Measurements from ENCODE around the gene R3HDM4. TPM values are rescaled to one million over a fixed set of nuclear protein-coding genes. Genes with fewer than 3 reads are reported as not detected.
"Not testable (repeated sequence)": the region's sequence is repeated elsewhere in the genome, so short reads cannot be mapped to it uniquely, and the experiment has no call there.

Gene R3HDM4
- total RNA-seq, 1 experiment from 2014 or later = 6.2 TPM

DNA sequence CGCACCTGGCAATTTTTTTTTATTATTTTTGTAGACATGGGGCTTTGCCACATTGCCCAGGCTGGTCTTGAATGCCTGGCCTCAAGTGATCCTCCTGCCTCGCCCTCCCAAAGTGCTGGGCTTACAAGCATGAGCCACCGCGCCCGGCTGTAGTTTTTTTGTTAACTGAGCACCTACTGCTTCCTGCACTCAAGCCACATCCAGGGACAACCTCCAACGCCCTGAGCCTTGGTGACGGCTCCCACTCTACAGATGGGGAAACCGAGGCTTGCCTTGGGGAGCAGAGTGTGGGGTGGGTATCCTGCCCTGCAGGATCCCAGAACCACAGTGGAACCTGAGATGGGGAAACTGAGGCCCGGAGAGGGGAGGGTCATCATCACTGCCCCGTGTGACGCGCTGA is 57.9 kb downstream of the R3HDM4 start:
- no peak for DNase-seq (ENCODE audit: low read depth)
- in situ Hi-C loops (cut with HindIII; ENCODE audit: low pct_unique_long_range_greater_than_20kb, low sequenced_read_pairs) = no loop called here

DNA sequence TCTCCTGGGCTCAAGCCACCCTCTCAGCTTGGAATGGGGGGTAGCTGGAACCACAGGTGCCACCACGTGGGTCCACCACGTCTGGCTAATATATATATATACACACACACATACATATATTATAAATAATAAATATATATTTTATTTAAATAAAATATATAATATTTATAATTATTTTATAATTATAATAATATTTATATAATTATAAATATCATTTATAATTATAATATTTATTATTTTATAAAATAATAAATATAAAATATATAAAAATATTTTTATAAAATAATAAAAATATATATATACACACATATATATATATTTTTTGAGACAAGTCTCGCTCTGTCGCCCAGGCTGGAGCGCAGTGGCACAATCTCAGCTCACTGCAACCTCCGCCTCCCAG is 58.5 kb downstream of the R3HDM4 start:
- DNase-seq (ENCODE audit: low read depth) = no peak
- in situ Hi-C loops (cut with HindIII; ENCODE audit: low pct_unique_long_range_greater_than_20kb, low sequenced_read_pairs) = no loop called here

GRCh38 chr19:853614-854220 is 59.3 kb downstream of the R3HDM4 start:
- in situ Hi-C loops (cut with HindIII; ENCODE audit: low pct_unique_long_range_greater_than_20kb, low sequenced_read_pairs); DNase-seq (ENCODE audit: low read depth): not testable (repeated sequence)

DNA sequence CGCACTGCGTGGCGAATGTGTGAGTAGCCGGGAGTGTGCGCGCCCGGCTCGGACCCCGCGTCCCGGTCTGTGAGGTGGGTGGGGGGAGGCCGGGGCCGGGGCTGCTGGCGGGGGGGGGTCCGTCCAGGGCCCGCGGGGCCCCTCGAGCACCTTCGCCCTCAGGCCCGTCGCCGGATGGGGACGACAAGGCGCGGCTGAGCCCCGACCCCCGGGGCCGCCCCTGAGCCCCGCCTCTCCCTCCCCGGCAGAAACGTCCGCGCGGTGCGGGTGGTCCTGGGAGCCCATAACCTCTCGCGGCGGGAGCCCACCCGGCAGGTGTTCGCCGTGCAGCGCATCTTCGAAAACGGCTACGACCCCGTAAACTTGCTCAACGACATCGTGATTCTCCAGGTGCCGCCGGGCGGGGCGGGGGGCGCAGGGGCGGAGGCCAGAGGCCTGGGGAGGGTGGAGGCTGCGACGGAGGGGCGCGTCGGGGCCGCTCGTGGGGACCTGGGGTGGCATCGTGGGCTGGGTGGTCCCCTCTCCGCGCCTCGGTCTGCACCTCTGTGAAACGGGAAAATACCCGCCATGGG is 59.9 kb downstream of the R3HDM4 start:
- in situ Hi-C loops (cut with HindIII; ENCODE audit: low pct_unique_long_range_greater_than_20kb, low sequenced_read_pairs) = no loop called here
- DNase-seq (ENCODE audit: low read depth) = no peak

- DNase-seq (ENCODE audit: low read depth) = no peak
- in situ Hi-C loops (cut with HindIII; ENCODE audit: low pct_unique_long_range_greater_than_20kb, low sequenced_read_pairs) = no loop called here
These were observed 60.6 kb downstream of the R3HDM4 start, which contains the start of gene ELANE for GRCh38 chr19:852136-853013. Gene ELANE (plus strand): TSS chr19:852303. CDS start chr19:852329, 26 bp downstream.

- in situ Hi-C loops (cut with HindIII; ENCODE audit: low pct_unique_long_range_greater_than_20kb, low sequenced_read_pairs) = no loop called here
- no peak for DNase-seq (ENCODE audit: low read depth)
These were observed 62.1 kb downstream of the R3HDM4 start for GRCh38 chr19:850979-851335.

- in situ Hi-C loops (cut with HindIII; ENCODE audit: low pct_unique_long_range_greater_than_20kb, low sequenced_read_pairs) = no loop called here
- DNase-seq (ENCODE audit: low read depth) = no peak
These were observed 62.6 kb downstream of the R3HDM4 start for GRCh38 chr19:850221-850978.

DNA sequence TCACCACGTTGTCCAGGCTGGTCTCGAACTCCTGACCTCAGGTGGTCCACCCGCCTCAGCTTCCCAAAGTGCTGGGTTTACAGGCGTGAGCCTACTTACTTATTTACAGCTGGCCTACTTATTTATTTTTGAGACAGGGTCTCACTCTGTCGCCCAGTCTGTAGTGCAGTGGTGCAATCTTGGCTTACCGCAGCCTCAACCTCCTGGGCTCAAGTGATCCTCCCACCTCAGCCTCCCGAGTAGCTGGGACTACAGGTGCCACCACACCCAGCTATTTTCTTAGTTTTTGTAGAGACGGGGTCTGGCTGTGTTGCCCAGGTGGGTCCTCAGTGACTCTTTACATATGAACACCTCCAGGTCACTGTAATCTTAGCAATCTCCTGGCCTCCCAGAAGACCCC is 63.8 kb downstream of the R3HDM4 start:
- in situ Hi-C loops (cut with HindIII; ENCODE audit: low pct_unique_long_range_greater_than_20kb, low sequenced_read_pairs); DNase-seq (ENCODE audit: low read depth): not testable (repeated sequence)

DNA sequence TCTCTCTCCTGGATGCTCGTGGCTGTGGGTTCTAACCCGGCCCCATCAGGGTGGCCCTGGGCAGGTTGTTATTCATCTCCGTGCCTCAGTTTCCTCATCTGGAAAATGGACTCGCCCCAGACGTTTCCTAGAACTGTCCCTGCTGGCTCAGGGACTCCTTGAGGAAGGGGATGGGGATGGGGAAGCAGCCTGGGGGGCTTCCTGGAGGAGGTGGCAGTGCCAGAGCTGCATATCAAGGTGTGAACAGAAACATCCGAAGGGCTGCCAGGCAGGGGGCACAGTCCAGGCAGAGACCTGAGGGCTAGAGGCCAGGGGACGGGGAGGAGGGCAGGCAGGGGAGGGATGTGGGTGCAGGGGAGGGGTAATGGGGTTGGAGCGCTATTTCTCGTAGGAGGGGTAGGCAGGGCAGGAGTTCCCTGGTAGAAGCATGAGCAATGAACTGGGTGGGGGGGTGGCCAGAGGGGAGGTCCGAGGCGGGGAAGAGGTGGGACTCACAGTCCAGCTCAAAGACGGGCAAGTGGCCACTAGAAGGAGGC is 64.6 kb downstream of the R3HDM4 start:
- in situ Hi-C loops (cut with HindIII; ENCODE audit: low pct_unique_long_range_greater_than_20kb, low sequenced_read_pairs) = no loop called here
- no peak for DNase-seq (ENCODE audit: low read depth)

Other genes starting within 250 kb of the R3HDM4 start
- gene FSTL3, start 236.8 kb downstream of the R3HDM4 start, total RNA-seq (2014; rRNA removed; shearing (Covaris generic); ENCODE audit: low replicate concordance) = 83.8 and 95.5 TPM in 2 replicates
- gene PRSS57, start 217.8 kb downstream of the R3HDM4 start, total RNA-seq (2014; rRNA removed; shearing (Covaris generic); ENCODE audit: low replicate concordance) = 2.0 TPM in 1 of 2 replicates, not detected in the other
- 14.1 and 20.5 TPM in 2 replicates for gene PALM, start 204.3 kb downstream of the R3HDM4 start, total RNA-seq (2014; rRNA removed; shearing (Covaris generic); ENCODE audit: low replicate concordance)
- gene MISP, start 162.1 kb downstream of the R3HDM4 start, total RNA-seq (2014; rRNA removed; shearing (Covaris generic); ENCODE audit: low replicate concordance) = 3.9 and 9.6 TPM in 2 replicates
- gene PTBP1, start 115.8 kb downstream of the R3HDM4 start, total RNA-seq (2014; rRNA removed; shearing (Covaris generic); ENCODE audit: low replicate concordance) = 136 and 182 TPM in 2 replicates
- gene PLPPR3, start 91.3 kb downstream of the R3HDM4 start, total RNA-seq (2014; rRNA removed; shearing (Covaris generic); ENCODE audit: low replicate concordance) = 3.1 and 13.6 TPM in 2 replicates
- gene AZU1, start 85.4 kb downstream of the R3HDM4 start, total RNA-seq (2014; rRNA removed; shearing (Covaris generic); ENCODE audit: low replicate concordance) = not detected in 2 replicates
- 0.14 TPM in 1 of 2 replicates, not detected in the other for gene PRTN3, start 72.2 kb downstream of the R3HDM4 start, total RNA-seq (2014; rRNA removed; shearing (Covaris generic); ENCODE audit: low replicate concordance)
- not detected in 2 replicates for gene ELANE, start 60.9 kb downstream of the R3HDM4 start, total RNA-seq (2014; rRNA removed; shearing (Covaris generic); ENCODE audit: low replicate concordance)
- gene CFD, start 53.6 kb downstream of the R3HDM4 start, total RNA-seq (2014; rRNA removed; shearing (Covaris generic); ENCODE audit: low replicate concordance) = 6.8 and 9.9 TPM in 2 replicates
- gene MED16, start 20.0 kb downstream of the R3HDM4 start, total RNA-seq (2014; rRNA removed; shearing (Covaris generic); ENCODE audit: low replicate concordance) = 17.3 and 26.9 TPM in 2 replicates
- gene RNU6-9, start 19.7 kb downstream of the R3HDM4 start, total RNA-seq (2014; rRNA removed; shearing (Covaris generic); ENCODE audit: low replicate concordance) = not detected in 2 replicates
- gene KISS1R, start 4.1 kb upstream of the R3HDM4 start, total RNA-seq (2014; rRNA removed; shearing (Covaris generic); ENCODE audit: low replicate concordance) = not detected in 2 replicates
- 7.8 and 12.2 TPM in 2 replicates for gene ARID3A, start 12.8 kb upstream of the R3HDM4 start, total RNA-seq (2014; rRNA removed; shearing (Covaris generic); ENCODE audit: low replicate concordance)
- gene WDR18, start 71.1 kb upstream of the R3HDM4 start, total RNA-seq (2014; rRNA removed; shearing (Covaris generic); ENCODE audit: low replicate concordance) = 99.1 and 111 TPM in 2 replicates
- not detected in 2 replicates for gene GRIN3B, start 87.2 kb upstream of the R3HDM4 start, total RNA-seq (2014; rRNA removed; shearing (Covaris generic); ENCODE audit: low replicate concordance)
- 61.5 and 120 TPM in 2 replicates for gene TMEM259, start 107.9 kb upstream of the R3HDM4 start, total RNA-seq (2014; rRNA removed; shearing (Covaris generic); ENCODE audit: low replicate concordance)
- gene RNU6-2, start 108.3 kb upstream of the R3HDM4 start, total RNA-seq (2014; rRNA removed; shearing (Covaris generic); ENCODE audit: low replicate concordance) = not detected in 2 replicates
- gene CNN2, start 113.4 kb upstream of the R3HDM4 start, total RNA-seq (2014; rRNA removed; shearing (Covaris generic); ENCODE audit: low replicate concordance) = 78.5 and 93.1 TPM in 2 replicates
- 10.5 and 32.1 TPM in 2 replicates for gene ABCA7, start 126.9 kb upstream of the R3HDM4 start, total RNA-seq (2014; rRNA removed; shearing (Covaris generic); ENCODE audit: low replicate concordance)
- 17.3 and 36.7 TPM in 2 replicates for gene ARHGAP45, start 153.9 kb upstream of the R3HDM4 start, total RNA-seq (2014; rRNA removed; shearing (Covaris generic); ENCODE audit: low replicate concordance)
- gene POLR2E, start 182.2 kb upstream of the R3HDM4 start, total RNA-seq (2014; rRNA removed; shearing (Covaris generic); ENCODE audit: low replicate concordance) = 119 and 180 TPM in 2 replicates
- 693 and 719 TPM in 2 replicates for gene GPX4, start 190.8 kb upstream of the R3HDM4 start, total RNA-seq (2014; rRNA removed; shearing (Covaris generic); ENCODE audit: low replicate concordance)

All from Caki2 (cell line).